H4 (cell line): ENCODE results near the gene CNGA3. TPM values are rescaled to one million over a fixed set of nuclear protein-coding genes. Genes with fewer than 3 reads are reported as not detected.
"Not testable (repeated sequence)": the region's sequence is repeated elsewhere in the genome, so short reads cannot be mapped to it uniquely, and the experiment has no call there.

ENCODE experiments used
- DNase-seq: peaks from one replicate; pipeline ENCODE4 v3.0.0-alpha.2; 2015; ENCODE audit warnings: low spot score
- total RNA-seq: library from RNA; depleted of rRNA; stranded (reverse); fragments of >200 nt; shearing (Covaris generic); gene quantifications from 2 replicates; pipeline ENCODE4 v1.2.3, GENCODE V29; 2014; rRNA removed

CNGA3 gene
- not detected in 2 replicates for total RNA-seq

DNA sequence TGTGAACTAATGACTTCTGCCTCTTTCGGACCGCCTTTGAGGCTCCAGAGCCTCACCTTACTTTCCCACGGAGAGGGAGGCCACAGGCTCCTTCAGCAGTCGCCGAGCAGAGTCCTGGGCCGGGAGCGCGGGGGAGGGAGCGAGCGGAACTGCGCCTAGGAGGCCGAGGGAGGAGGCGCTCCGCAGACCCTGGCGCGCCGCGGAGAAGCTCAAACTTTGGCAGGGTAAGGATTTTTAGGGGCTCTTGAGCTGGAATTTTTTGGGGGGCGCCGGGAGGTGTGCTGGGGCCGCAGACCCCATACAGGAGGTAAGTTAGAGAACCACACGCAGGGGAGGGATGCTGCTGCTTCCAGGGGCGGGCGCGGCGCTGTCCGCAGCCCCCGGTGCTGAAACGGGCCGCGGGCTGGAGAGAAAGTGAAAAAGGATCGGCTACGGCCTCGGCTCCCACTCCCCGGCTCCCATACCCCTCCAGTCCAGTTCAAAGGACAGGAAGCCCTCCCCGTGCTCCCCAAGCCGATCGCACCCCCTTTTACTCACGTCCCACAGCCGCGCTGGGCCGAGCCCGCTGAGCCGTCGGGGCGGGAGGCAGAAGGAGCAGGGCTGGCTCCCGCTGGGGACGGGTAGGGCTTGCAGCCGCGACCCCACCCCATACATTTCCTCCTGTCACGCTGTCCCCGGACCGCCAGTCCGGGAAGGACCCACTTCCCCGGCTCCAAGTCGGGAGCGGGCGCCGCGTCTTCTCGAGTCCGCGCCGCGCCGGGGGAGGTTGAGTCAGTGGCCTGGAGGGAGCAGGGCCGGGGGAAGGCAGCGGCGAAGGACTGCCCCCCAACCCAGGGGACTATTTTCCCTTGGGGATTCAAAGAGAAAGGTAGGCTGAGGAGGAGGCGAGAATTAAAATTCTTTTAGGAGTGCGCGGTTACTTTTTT, at the start of gene CNGA3:
CNGA3 (plus strand) TSS at position 146 of the 926 bp plus-strand sequence. CDS start 23,520 bp downstream, outside the sequence.
- no peak for DNase-seq

DNA sequence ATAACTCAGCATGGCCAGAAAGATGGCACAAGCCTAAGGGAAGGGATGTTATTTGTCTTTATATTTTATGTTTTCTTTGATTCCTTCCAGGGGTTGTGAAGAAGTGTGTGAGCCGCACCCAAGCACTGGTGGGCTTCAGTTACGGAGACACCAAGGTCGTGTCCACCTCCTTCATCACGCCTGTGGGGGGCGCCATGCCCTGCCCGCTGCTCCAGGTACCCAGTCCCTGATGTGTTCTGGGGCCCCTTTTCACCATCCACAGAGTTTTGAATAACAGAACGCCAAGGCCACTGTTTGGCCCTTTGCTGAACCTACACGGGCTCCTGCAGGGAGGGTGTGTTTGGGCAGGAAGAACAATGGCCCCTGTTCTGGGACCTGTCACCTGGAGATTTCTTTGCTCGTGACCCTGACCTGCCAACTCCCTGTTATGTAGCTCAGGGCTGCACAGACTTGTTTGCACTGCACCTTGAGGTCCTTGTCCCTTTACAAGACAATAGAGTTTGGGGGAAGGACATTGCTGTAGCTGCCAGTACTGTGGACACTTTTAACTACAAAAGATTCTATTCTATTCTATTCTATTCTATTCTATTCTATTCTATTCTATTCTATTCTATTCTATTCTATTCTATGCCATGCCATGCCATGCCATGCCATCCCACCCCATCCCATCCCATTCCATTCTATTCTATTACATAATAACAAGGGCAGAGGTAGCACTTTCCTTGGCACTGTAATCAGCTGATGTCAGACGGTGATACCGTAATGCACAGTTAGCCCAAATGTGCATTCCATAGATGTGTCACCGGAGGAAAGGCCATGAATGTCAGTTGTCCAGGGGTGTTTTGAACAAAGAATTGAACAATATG, 48.2 kb upstream of the CNGA3 start:
- no peak for DNase-seq

DNA sequence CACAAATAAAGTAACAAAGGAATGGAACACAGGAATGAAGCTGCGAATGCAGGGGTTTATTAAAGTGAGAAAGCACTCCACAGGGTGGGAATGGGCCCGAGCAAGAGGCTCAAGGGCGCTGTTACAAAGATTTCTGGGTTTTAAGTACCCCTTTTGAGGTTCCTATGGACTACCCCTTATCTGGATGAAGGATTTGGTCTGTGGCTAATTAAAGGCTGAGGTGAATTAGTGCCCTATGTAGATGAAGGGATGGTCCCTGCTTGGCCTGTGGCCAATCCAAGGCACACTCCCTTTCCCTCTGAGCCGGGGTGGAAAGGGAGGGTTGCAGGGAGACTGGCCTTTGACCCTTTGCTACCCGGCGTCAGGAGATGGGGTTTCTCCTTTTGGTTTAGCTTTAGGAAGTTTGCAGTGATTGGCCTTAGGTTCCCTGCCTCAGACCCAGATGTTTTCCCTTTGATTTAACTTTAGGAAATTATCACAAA, 47.5 kb upstream of the CNGA3 start:
- DNase-seq = no peak

DNA sequence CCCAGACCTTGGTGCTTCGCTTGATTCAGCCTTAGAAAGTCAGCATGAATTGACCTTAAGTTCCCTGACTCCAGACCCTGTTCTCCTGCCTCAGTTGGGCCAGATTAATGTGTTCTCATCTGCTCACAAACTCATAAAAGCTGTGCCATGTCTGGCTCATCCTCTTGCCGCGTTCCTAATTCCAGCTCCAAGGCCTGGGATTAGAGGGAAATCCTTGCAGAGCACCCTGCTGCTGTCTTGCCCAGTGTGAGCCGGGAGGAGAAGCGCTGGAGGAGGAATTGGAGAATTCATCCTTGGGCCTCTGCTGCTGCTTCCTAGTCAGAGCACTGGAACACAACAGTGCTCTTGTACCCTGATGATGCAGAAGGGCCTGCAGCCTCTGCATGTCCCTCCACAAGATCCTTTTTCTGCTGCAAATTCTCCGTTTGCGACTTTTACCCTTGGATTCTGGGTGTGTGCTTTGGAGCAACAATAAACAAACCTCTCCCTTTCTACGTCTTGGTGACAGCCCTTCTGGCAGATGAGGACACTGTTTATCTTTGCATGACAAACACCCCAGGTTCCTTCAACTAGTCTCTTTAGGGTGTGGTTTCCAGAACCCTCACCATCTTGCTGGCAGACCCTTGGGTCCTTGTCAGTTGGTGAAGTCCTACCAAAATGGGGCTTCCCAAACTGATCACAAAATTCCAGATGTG, 46.9 kb upstream of the CNGA3 start:
- DNase-seq = no peak

DNA sequence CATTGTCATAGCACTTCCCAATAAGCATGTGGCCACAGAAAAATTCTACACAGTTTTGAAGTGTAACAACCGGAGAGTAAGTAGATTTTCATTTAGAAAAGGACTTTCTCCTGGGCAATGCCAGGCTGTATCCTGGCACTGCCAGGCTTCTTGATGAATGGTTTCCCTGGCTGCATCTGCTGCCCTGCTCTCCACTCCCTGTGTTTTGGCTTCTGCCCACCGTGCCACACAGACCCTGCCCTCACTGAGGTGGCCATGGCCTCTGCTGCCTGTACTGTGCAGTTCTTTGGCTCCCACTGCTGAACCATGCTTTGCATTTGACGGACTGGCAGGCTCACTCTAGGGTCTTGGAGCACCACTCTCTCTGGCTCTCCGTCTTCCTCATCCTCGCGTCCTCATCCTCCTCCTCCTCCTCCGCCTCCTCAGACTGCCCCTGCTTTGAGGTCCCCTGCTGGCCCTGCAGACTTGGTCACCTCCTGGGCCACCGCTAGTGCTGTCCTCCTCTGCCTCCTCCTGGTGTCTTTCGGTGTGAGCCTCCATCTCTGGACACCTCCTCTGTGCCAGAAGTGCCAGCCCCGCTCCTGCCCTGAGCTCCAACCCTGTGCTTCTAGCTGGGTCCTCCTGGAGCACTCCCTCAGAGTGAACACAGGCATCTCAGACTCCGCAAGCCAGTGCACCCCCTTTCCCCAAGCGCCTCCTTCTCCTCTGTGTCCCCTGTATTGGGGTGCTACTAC, 45.9 kb upstream of the CNGA3 start:
- DNase-seq = no peak

DNA sequence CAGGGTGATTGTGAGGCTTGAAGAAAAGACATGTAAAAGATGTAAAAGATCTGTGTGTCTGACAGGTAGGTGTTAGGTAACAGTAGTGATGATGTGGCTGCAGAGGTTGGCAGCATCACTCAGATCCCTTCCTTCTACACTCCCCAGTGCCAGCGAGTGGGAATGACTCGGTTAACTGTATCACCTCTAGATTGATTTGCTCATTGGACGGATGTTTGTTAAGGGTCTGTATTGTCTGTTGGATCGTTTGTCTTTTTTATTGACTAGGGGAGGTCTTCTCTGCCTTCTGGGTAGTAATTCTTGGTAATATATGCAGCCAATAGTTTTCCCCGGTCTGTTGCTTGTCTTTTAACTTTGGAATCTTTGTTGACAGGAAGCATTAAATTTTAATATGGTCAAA, 44.8 kb upstream of the CNGA3 start:
- DNase-seq = no peak

DNA sequence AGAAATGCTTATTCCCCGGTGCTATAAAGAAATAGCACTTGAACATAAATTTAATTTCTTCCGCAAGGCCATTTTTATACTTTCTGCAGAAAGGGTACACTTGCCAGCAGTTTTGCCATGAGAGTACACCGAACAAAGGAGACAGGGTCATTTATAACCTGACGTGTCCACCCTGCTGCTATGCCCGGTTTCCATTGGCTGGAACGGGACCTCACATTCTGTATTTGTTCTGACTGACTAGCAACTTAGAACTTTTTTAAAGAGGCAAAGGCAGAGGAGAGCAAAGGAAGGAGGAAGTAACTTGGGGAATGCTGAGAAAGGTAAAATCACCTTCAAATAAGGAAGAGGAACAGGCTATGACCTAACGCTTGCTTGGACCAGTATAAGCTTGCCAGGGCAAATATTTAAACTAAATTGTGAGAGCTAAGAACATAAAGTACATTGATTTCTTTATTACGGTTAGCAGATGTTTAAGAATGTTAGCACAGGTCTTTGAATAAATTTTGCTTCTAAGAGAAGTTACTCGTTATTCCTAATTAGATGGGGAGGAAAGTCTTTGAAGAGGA, 39.0 kb upstream of the CNGA3 start:
- DNase-seq = not testable (repeated sequence)

DNA sequence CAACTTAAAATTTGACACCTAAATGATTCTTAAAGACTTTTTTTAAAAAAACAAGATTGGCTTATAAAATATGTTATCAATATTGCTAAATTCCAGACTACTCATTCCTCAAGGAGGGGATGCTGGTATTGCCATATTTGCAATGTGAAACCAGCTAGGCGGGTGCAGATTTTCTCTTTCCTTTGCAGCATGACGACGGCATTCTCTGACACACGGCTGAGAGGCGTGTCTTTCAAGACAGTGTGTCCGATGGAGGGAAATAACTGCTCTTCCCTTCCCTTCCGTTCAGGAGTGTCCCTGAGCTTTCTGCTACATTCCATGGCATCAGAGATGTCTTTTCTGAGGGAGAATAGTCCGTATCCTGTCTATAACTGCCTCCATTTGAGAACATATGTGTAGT, 38.2 kb upstream of the CNGA3 start:
- DNase-seq = no peak

DNA sequence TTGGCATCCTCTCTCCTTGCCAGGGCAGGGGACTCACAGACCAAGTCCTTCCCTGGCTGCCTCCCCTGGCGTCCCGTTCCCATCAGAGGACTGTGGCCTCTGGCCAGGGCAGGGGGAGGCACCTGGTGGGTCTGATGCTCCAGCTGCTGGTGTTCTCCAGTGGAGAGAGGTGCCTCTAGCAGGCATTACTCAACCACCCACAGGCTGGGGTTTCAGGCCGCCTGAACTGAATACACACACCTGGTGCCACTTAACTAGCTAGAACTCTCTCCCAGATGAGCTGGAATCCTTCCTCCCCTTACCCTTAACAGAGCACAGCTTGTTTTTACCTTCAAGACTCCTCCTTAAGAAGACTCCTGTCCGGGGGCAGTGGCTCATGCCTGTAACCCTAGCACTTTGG, 37.7 kb upstream of the CNGA3 start:
- no peak for DNase-seq

DNA sequence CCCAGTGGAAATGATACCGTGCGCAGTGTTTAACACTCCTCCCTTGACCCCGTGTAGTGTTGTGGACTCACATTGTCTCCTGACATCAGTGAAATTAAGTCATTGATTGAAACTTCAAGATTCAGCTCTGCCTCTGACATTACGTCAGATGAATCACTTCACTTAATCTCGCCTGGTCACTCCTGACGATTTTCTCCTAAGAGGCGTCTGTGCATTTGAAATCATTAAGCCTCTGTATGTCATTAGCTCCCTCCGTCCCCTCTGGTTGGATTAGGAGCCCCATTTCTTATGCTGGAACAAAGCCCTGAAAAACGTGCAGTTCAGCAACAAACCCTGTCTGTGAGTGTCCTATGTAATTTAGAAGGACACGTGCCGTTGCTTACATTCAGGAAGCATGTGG, 36.7 kb upstream of the CNGA3 start:
- DNase-seq = no peak

DNA sequence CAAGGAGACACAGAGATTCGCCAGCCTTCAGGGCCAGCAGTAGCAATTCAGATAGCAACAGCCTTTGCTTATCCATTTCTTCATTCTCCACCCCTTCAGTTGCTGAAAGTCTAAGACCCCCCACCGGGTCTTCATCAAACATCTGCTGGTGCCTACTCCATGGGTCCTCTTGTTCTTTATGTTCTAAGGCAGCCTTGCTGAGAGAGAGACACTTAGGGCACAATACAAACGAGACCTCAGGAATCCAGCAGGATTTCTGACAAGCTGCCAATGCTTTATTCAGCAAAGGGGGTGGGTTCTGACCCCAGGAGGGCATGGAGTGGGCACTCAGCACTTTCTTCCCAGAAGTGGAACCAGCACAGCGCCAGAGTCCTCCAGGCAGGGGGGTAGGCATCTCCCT, 36.2 kb upstream of the CNGA3 start:
- no peak for DNase-seq

DNA sequence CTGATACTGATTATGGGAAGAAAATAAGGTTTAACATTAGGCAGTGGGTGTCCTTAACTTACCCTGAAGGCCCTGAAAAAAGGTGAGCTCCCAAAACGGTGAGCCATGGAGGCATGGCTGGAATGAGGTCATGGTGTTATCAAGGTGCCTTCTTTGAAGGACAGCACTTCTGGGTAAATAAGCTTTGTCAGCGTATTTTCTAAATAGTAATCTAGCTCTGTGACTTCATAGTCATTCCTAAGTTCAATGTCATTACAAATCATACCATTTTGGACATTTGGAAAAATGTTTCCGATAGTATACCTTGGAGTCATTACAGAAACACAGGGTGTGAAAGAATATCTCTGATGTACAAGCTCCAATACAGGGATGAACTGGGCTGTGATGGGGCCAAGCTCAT, 35.2 kb upstream of the CNGA3 start:
- no peak for DNase-seq

DNA sequence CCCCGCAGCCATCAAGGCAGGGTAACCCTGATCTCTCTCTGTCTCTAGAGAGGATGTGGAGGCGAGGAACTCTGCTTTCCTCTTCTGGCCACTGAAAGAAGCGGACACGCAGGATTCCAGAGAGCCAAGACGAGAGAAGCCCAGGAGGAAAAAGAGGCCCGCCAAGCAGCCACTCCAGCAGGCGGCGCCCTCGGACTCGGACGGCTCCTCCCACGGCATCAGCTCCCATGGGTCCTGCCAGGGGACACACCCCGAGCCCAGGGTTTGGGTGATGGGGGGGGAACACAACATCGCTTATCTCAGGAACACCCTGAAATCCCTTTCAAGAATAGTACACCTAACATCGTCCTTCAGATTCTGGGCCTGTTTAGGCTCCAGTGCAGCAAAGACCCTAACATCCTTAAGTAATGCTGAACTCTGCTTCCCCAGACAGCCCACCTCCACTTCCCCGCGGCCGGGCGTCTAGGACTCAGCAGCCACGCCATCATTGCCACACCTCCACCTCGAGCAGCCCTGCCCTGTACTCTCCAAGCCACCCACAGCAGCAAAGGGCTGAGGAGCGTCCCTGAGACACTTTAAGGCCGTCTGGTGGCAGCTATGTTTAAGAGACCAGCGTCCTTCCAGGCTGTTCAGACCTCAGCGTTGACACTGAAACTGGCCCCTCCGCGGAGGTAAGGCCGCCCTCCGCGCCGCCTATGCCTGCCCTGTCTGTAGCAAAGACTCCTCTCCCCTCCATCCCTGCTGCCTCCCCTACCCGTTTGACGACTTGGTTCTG, 34.3 kb upstream of the CNGA3 start:
- no peak for DNase-seq

DNA sequence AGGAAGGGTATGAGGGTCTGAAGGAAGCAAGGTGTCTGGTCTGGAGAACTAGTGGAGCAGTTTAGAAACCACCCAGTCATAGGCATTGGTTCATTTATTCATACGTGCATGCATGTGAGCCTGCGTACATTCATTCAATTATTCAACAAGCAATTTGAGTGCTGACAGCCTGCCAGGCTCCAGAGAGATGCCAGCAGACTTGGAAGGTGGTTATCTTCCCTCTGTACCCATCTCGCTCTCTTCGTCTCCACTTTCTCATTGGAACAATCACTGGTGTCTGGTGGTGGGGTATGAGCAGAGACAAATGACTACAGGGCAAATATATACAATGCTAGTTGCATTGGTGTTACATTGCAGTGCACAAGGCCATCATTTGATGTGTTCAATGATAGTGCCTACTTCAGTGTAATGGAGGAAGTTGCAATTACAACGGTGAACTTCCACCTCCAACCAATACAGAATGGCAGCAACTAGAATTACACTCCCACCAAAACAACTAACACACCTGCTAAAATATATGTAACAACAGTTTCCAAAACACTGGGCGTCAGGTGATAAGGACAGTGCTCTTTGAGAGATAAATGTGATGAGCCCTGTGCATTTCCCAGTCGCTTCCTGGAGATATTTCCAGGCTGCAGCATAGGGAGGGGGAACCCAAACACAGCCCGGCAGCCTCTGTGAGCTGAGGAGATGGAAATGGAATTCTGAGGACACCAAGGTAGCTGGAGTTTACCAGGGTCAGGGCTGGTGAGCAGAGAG, 32.6 kb upstream of the CNGA3 start:
- no peak for DNase-seq

DNA sequence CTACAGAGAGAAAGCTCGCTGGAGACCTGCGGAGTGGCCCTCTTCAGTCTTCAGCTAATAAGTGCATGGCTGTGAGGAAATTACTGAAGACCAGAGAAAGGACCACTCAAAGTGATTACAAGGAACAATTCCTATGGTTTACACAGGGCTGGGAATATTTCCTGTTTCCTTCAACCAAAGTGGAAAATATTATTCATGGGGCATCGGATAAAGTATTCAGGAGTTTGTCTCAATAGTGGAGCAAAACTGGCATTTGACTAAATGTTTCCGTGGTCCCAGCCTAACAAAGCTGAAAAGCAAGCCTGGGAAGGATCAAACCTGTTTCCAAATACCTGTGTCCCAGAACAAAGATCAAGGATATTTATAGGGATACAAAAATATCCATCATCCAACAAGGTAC, 32.0 kb upstream of the CNGA3 start:
- DNase-seq = no peak

DNA sequence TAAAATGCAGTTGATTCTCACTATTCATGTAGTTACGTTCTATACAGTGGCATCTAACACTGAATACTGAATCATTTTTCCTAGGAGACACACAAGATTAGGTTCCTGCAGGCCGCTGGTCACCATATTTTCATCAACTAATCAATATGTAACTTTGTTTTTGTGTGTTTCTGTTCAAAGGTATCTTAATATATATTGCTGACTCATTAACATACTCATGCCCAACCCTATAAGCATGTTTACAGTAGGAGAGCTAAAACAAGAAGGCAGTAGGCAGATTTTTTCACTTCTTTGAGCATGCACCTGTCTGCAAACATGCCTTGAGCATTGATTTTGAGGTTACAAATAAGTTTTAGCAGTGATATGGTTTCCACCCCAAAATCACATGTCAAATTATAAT, 30.3 kb upstream of the CNGA3 start:
- DNase-seq = no peak

DNA sequence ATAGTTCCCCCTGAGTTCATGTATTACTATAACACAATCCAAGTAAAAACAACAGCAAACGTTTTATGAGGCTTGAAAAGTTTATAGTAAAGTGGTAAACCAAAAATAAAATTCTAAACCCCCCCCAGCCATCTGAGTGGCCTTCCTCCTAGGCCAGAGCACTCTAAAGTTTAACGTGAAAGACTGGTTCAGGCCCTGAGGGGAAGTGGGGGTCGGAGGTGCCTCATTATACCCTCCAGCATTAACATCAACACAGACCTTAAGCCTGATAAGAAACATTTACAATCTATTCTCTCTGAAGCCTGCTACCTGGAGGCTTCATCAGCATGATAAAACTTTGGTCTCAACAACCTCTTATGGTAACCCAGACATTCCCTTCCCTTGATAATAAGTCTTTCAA, 29.0 kb upstream of the CNGA3 start:
- no peak for DNase-seq

DNA sequence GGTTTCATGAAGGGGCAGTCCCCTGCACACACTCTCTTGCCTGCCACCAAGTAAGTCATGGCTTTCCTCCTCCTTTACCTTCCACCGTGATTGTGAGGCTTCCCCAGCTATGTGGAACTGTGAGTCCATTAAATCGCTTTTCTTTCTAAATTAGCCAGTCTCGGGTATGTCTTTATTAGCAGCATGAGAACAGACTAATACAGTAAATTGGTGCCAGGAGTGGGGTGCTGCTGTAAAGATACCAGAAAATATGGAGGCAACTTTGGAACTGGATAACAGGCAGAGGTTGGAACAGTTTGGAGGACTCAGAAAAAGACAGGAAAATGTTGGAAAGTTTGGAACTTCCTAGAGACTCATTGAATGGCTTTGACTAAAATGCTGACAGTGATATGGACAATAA, 26.1 kb upstream of the CNGA3 start:
- not testable (repeated sequence) for DNase-seq

DNA sequence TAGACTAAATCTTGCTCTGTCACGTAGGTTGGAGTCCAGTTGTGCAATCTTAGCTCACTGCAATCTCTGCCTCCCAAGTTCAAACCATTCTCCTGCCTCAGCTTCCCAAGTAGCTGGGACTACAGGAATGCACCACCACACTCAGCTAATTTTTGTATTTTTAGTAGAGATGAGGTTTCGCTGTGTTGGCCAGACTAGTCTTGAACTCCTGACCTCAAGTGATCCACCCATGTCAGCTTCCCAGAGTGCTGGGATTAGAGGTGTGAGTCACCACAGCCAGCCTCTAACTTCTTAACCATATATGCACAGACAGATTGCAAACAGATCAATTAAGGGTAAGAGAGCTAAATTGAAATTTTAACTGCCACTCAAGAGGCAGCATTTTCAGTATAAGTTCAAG, 22.1 kb upstream of the CNGA3 start:
- DNase-seq = no peak
